H9 (cell line): Measurements from ENCODE around the gene CTAGE4. TPM values are rescaled to one million over a fixed set of nuclear protein-coding genes. Genes with fewer than 3 reads are reported as not detected.
"Not testable (repeated sequence)": the region's sequence is repeated elsewhere in the genome, so short reads cannot be mapped to it uniquely, and the experiment has no call there.

Source experiments
- DNase-seq: peaks from one replicate; pipeline ENCODE4 v3.0.0-alpha.2; 2017
- H2AFZ ChIP-seq: one replicate; pipeline ENCODE4 v1.6.1; 2013; ENCODE audit warnings: mild to moderate bottlenecking, low read length, control low read depth, moderate library complexity
- H2AK5ac ChIP-seq: 2 replicates; pipeline ENCODE4 v1.6.1; 2013; ENCODE audit warnings: low read length, control low read depth, mixed read lengths; ENCODE audit not compliant: insufficient read length
- H2BK120ac ChIP-seq: one replicate; pipeline ENCODE4 v1.6.1; 2013; ENCODE audit warnings: low read depth, mild to moderate bottlenecking, low read length, control low read depth, inconsistent platforms; ENCODE audit not compliant: poor library complexity, severe bottlenecking
- H2BK12ac ChIP-seq: 2 replicates; pipeline ENCODE4 v1.6.1; 2013; ENCODE audit warnings: low read length, control low read depth, mixed read lengths, low read depth; ENCODE audit not compliant: insufficient read length
- H2BK15ac ChIP-seq: 2 replicates; pipeline ENCODE4 v1.6.1; 2013; ENCODE audit warnings: low read depth, low read length, control low read depth
- H2BK20ac ChIP-seq: one replicate; pipeline ENCODE4 v1.6.1; 2013; ENCODE audit warnings: low read depth, mild to moderate bottlenecking, low read length, control low read depth, inconsistent platforms; ENCODE audit not compliant: poor library complexity, severe bottlenecking
- H2BK5ac ChIP-seq: 2 replicates; pipeline ENCODE4 v1.6.1; 2013; ENCODE audit warnings: low read length, control low read depth, mixed read lengths; ENCODE audit not compliant: insufficient read length
- H3K14ac ChIP-seq: 2 replicates; pipeline ENCODE4 v1.6.1; 2013; ENCODE audit warnings: low read length, control low read depth; ENCODE audit not compliant: insufficient read depth
- H3K18ac ChIP-seq: 2 replicates; pipeline ENCODE4 v1.6.1; 2013; ENCODE audit warnings: low read depth, mild to moderate bottlenecking, mixed read lengths, low read length, control low read depth; ENCODE audit not compliant: insufficient read length
- H3K23ac ChIP-seq: 2 replicates; pipeline ENCODE4 v1.6.1; 2013; ENCODE audit warnings: low read length, control low read depth, mixed read lengths, low read depth; ENCODE audit not compliant: insufficient read length
- H3K23me2 ChIP-seq: 2 replicates; pipeline ENCODE4 v1.6.1; 2013; ENCODE audit warnings: low read depth, mild to moderate bottlenecking, mixed read lengths, low read length, control low read depth; ENCODE audit not compliant: insufficient read length, poor library complexity, severe bottlenecking
- H3K27ac ChIP-seq: 2 replicates; pipeline ENCODE4 v1.5.1; 2013; ENCODE audit warnings: low read length, control low read depth, mixed read lengths, low read depth; ENCODE audit not compliant: insufficient read length
- H3K27me3 ChIP-seq: 2 replicates; pipeline ENCODE4 v1.6.1; 2013; ENCODE audit warnings: low read length, control low read depth, inconsistent platforms; ENCODE audit not compliant: insufficient read depth
- H3K4ac ChIP-seq: 2 replicates; pipeline ENCODE4 v1.6.1; 2013; ENCODE audit warnings: low read depth, mild to moderate bottlenecking, control low read depth, inconsistent platforms, low read length, moderate library complexity
- H3K4me1 ChIP-seq: 2 replicates; pipeline ENCODE4 v1.6.1; 2013; ENCODE audit warnings: low read length, control low read depth, inconsistent platforms; ENCODE audit not compliant: insufficient read depth
- H3K4me2 ChIP-seq: 2 replicates; pipeline ENCODE4 v1.6.1; 2013; ENCODE audit warnings: low read length, control low read depth, mixed read lengths; ENCODE audit not compliant: insufficient read length, insufficient read depth
- H3K56ac ChIP-seq: 2 replicates; pipeline ENCODE4 v1.6.1; 2013; ENCODE audit warnings: low read depth, mild to moderate bottlenecking, mixed read lengths, low read length, control low read depth; ENCODE audit not compliant: insufficient read length
- H3K79me1 ChIP-seq: 2 replicates; pipeline ENCODE4 v1.6.1; 2013; ENCODE audit warnings: low read depth, mild to moderate bottlenecking, moderate library complexity, low read length, control low read depth, inconsistent platforms; ENCODE audit not compliant: insufficient read depth, poor library complexity, severe bottlenecking
- H3K79me2 ChIP-seq: 2 replicates; pipeline ENCODE4 v1.6.1; 2013; ENCODE audit warnings: low read length, control low read depth, inconsistent platforms; ENCODE audit not compliant: insufficient read depth
- H3K9ac ChIP-seq: 2 replicates; pipeline ENCODE4 v1.6.1; 2013; ENCODE audit warnings: low read length, control low read depth, mixed read lengths; ENCODE audit not compliant: insufficient read length; ENCODE audit errors: extremely low read depth
- H3K9me3 ChIP-seq: one replicate; pipeline ENCODE4 v1.6.1; 2013; ENCODE audit warnings: low read depth, low read length, inconsistent platforms; ENCODE audit not compliant: control insufficient read depth
- H3T11ph ChIP-seq: one replicate; pipeline ENCODE4 v1.6.1; 2013; ENCODE audit warnings: mild to moderate bottlenecking, low read length, control low read depth, inconsistent platforms
- H4K20me1 ChIP-seq: one replicate; pipeline ENCODE4 v1.6.1; 2013; ENCODE audit not compliant: control insufficient read depth, insufficient read length, insufficient read depth
- H4K5ac ChIP-seq: 2 replicates; pipeline ENCODE4 v1.6.1; 2013; ENCODE audit warnings: low read depth, mild to moderate bottlenecking, mixed read lengths, low read length, control low read depth; ENCODE audit not compliant: insufficient read length
- H4K8ac ChIP-seq: replicated peaks from 2 replicates; pipeline ENCODE4 v1.6.1; 2013; ENCODE audit warnings: low read length, control low read depth, mixed read lengths, low read depth; ENCODE audit not compliant: insufficient read length
- H4K91ac ChIP-seq: 2 replicates; pipeline ENCODE4 v1.6.1; 2013; ENCODE audit warnings: low read depth, mild to moderate bottlenecking, moderate library complexity, mixed read lengths, low read length, control low read depth; ENCODE audit not compliant: insufficient read length
- H3K27ac Mint-ChIP-seq, 3 experiments: 2 replicates in 2 of 3; 3 replicates in 1 of 3; pipeline ENCODE4 v1.8.0; 2020 to 2021; ENCODE audit warnings: mixed read lengths in 3 of 3, mild to moderate bottlenecking in 1 of 3, moderate library complexity in 1 of 3
- H3K27me3 Mint-ChIP-seq: 2 replicates; pipeline ENCODE4 v1.8.0; 2021; ENCODE audit warnings: low read depth, mild to moderate bottlenecking, moderate library complexity, mixed read lengths
- H3K36me3 Mint-ChIP-seq, 3 experiments: 2 replicates in 2 of 3; 3 replicates in 1 of 3; pipeline ENCODE4 v1.8.0; 2020 to 2021; ENCODE audit warnings: low read depth in 3 of 3, mixed read lengths in 3 of 3; ENCODE audit not compliant: insufficient read depth in 1 of 3
- H3K4me1 Mint-ChIP-seq, 2 experiments: 2 replicates each; pipeline ENCODE4 v1.8.0; 2020; ENCODE audit warnings: mixed read lengths in 2 of 2
- H3K4me3 Mint-ChIP-seq, 2 experiments: 2 replicates in 1 of 2; 3 replicates in 1 of 2; pipeline ENCODE4 v1.8.0; 2020 to 2021; ENCODE audit warnings: mild to moderate bottlenecking in 2 of 2, mixed read lengths in 2 of 2, moderate library complexity in 1 of 2
- H3K9me3 Mint-ChIP-seq, 2 experiments: 2 replicates in 1 of 2; 3 replicates in 1 of 2; pipeline ENCODE4 v1.8.0; 2020; ENCODE audit warnings: mild to moderate bottlenecking in 2 of 2, mixed read lengths in 2 of 2, moderate library complexity in 1 of 2
- WGBS: extraction: QIAGEN DNeasy Blood & Tissue Kit; methylation state at CpG from one replicate; pipeline ENCODE4 v1.1.7; 2013; ENCODE audit warnings: missing lambda C conversion rate, low lambda C conversion rate, mixed read lengths; ENCODE audit not compliant: insufficient read length; ENCODE audit errors: extremely low coverage; 5-methylcytosine and 5-hydroxymethylcytosine counted together
- long read RNA-seq: library from polyadenylated mRNA; unstranded; transcript quantifications from one replicate; pipeline ENCODE4 v2.0.0, GENCODE V29; 2020
- total RNA-seq: library from RNA; stranded (reverse); gene quantifications from 2 replicates; pipeline ENCODE4 v1.2.1, GENCODE V29; 2021

Gene CTAGE4, protein sequence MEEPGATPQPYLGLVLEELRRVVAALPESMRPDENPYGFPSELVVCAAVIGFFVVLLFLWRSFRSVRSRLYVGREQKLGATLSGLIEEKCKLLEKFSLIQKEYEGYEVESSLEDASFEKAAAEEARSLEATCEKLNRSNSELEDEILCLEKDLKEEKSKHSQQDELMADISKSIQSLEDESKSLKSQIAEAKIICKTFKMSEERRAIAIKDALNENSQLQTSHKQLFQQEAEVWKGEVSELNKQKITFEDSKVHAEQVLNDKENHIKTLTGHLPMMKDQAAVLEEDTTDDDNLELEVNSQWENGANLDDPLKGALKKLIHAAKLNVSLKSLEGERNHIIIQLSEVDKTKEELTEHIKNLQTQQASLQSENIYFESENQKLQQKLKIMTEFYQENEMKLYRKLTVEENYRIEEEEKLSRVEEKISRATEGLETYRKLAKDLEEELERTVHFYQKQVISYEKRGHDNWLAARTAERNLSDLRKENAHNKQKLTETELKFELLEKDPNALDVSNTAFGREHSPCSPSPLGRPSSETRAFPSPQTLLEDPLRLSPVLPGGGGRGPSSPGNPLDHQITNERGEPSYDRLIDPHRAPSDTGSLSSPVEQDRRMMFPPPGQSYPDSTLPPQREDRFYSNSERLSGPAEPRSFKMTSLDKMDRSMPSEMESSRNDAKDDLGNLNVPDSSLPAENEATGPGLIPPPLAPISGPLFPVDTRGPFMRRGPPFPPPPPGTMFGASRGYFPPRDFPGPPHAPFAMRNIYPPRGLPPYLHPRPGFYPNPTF
- total RNA-seq, result 4.8 and 6.2 TPM in 2 replicates
- long read RNA-seq, partial matches to known transcripts, result 0 of 2 reads
- long read RNA-seq, other reads (novel, unspliced or antisense), result 0 of 2 reads

GRCh38 chr7:144183166-144183565 is at the start of gene CTAGE4:
TSS of gene CTAGE4 (plus strand) at chr7:144183466. CDS start at chr7:144183504, 38 bp downstream.
- H4K5ac ChIP-seq, H3K4me2 ChIP-seq, H3K27me3 ChIP-seq: not testable (repeated sequence)

More at GRCh38 chr7:144183166-144183565, at the start of gene CTAGE4:
- H4K8ac ChIP-seq, H3K23me2 ChIP-seq, H3K14ac ChIP-seq, H2AFZ ChIP-seq, H3K27ac ChIP-seq, H3K27me3 Mint-ChIP-seq, H3K23ac ChIP-seq, H2BK12ac ChIP-seq, DNase-seq, H3K79me2 ChIP-seq, H3K4ac ChIP-seq, H3T11ph ChIP-seq, H2BK15ac ChIP-seq, H3K36me3 Mint-ChIP-seq, H3K4me1 Mint-ChIP-seq, H2AK5ac ChIP-seq, H3K9me3 ChIP-seq, H3K27ac Mint-ChIP-seq, H3K18ac ChIP-seq, H2BK20ac ChIP-seq, H2BK120ac ChIP-seq, H2BK5ac ChIP-seq, H3K4me1 ChIP-seq, H3K4me3 Mint-ChIP-seq, H4K91ac ChIP-seq, H3K9ac ChIP-seq, H3K56ac ChIP-seq, H3K9me3 Mint-ChIP-seq, H3K79me1 ChIP-seq, H4K20me1 ChIP-seq: not testable (repeated sequence)
- WGBS, result no CpG with 5 or more reads among the region's 19 CpGs
